AG04449 (cell line): Measurements from ENCODE around the gene HIVEP3.

Experiments
- CTCF ChIA-PET: fragments of 350-600 bp; formaldehyde crosslinking; extraction: SDS; loops from one replicate; lab custom pipeline; 2021; ENCODE audit warnings: antibody characterized with exemption; lab: Yijun Ruan, JAX
- POLR2A ChIA-PET: fragments of 400-600, 350-600 bp; formaldehyde crosslinking; extraction: SDS; loops from one replicate; lab custom pipeline; 2020; ENCODE audit warnings: antibody characterized with exemption, inconsistent platforms; lab: Yijun Ruan, JAX
- DNase-seq: peaks from one replicate; pipeline ENCODE4 v3.0.0-alpha.2; 2010; ENCODE audit warnings: low read depth, low spot score
- H3K4me3 ChIP-seq: 2 replicates; pipeline ENCODE4 v1.5.1; 2011; ENCODE audit warnings: low read depth, mild to moderate bottlenecking, control low read depth, low read length
- CTCF ChIP-seq: IDR thresholded peaks from one replicate; pipeline ENCODE4 v1.5.1; 2011; ENCODE audit warnings: mild to moderate bottlenecking, moderate library complexity, low read length, control low read depth, inconsistent platforms; ENCODE audit not compliant: insufficient read depth; ENCODE audit errors: missing control alignments

Gene HIVEP3

GRCh38 chr1:41591891-41592290 lies 326.8 kb downstream of the HIVEP3 start:
- H3K4me3 ChIP-seq: no peak overlapping the region
- DNase-seq: no peak
- POLR2A ChIA-PET: no interaction called here
- CTCF ChIA-PET: no interaction called here
- TF ChIP-seq CTCF: no peak

- POLR2A ChIA-PET: no interaction called here
- CTCF ChIA-PET: interaction anchor here (0.8 to 1.8 kb wide), 3 partner anchors 9 to 17 kb away, joined by 3 to 10 read pairs (median 3); no protein-coding TSS in a partner anchor
- DNase-seq: no peak
- H3K4me3 ChIP-seq: no peak overlapping the region
- TF ChIP-seq CTCF: no peak
These were observed 328.4 kb downstream of the HIVEP3 start for GRCh38 chr1:41590331-41590730.

DNA sequence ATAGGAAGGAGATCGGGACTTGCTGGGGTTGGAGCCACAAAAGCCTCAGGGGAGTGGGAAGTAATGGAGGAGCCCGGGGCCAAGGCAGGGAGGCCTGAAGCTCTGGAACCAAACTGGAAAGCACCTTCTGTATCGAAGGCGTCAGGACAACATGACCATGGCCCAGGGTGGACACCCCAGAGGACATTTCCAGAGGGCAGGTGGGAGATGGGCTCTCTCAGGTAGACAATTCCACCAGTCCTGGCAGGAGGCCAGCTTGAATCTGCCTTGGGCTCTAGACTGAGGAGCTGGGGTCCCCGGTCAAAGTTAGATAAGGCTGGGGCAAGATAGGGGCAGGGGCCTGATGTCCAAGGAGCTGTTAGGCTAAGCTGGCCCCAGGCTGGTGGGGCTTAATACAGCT lies 329.3 kb downstream of the HIVEP3 start:
- ChIA-PET POLR2A (no interaction called here), CTCF (interaction anchor here (1.3 to 1.8 kb wide), 2 partner anchors 10 to 15 kb away, joined by 4 to 10 read pairs; no protein-coding TSS in a partner anchor)
- no peak for TF ChIP-seq CTCF
- H3K4me3 ChIP-seq: no peak overlapping the region
- DNase-seq: no peak

GRCh38 chr1:41588334-41588875 lies 330.3 kb downstream of the HIVEP3 start:
- DNase-seq: no peak
- ChIA-PET POLR2A (no interaction called here), CTCF (no interaction called here)
- TF ChIP-seq CTCF: no peak
- H3K4me3 ChIP-seq: no peak overlapping the region

DNA sequence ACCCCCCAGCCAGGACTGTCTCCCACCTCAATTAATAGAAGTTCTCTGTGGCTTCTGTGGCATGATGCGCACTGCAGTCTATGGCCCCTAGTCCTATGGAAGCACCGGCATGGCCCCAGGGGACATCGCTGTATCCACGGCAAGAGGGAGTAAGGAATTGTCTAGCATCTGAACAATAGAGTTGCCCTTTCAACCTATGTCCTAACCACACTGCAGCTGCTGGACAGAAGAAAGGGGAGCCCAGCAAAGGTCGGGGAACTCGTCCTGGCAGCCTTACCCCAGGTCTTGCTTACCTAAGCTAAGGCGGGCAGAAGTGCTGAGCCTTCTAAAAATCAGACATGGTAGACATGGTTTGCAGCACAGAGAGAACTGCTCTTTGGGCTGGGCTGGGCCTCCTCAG lies 330.9 kb downstream of the HIVEP3 start:
- ChIA-PET POLR2A (no interaction called here), CTCF (no interaction called here)
- no peak for TF ChIP-seq CTCF
- DNase-seq: no peak
- no peak overlapping the region for H3K4me3 ChIP-seq

DNA sequence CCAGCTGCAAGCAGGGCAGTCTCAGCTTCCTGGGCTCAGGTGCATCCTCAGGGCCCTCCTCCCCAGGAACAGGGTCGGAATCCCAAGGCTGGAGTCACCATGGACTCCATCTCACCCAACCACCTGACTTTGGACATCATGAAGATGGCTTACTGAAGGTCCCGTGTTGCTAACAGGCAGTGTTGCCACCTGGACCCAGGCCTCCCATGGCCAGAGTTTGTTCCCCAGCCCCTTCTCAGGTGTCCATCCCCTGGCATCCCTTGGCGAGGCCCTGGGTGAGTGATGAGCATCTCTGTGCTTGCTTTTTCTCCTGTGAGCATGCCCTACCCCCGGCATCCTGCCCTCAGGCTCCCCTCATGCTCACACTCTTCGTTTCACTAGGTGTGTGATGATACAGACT lies 332.5 kb downstream of the HIVEP3 start:
- no peak overlapping the region for H3K4me3 ChIP-seq
- ChIA-PET POLR2A (no interaction called here), CTCF (interaction anchor here (1.1 to 3.6 kb wide), 2 partner anchors 11 to 13 kb away, joined by 3 to 17 read pairs; no protein-coding TSS in a partner anchor)
- DNase-seq: no peak
- no peak for TF ChIP-seq CTCF
